NCI-H2196 treated with DMSO at 0.1 percent for 48 hours (cell line): Measurements from ENCODE around the gene LEMD3.

Source experiments
- DNase-seq: peaks from one replicate; lab custom pipeline; 2025; ENCODE audit not compliant: unreplicated experiment; lab: John Stamatoyannopoulos, UW

Gene LEMD3

GRCh38 chr12:65204886-65205525 lies 35.6 kb downstream of the LEMD3 start:
- no peak for DNase-seq

- DNase-seq, result no peak
These were observed 36.5 kb downstream of the LEMD3 start for GRCh38 chr12:65205886-65206285.

- no peak for DNase-seq
These were observed 38.7 kb downstream of the LEMD3 start for GRCh38 chr12:65208125-65208524.

GRCh38 chr12:65208964-65209654 lies 39.7 kb downstream of the LEMD3 start:
- DNase-seq, result no peak

GRCh38 chr12:65209655-65210043 lies 40.3 kb downstream of the LEMD3 start:
- no peak for DNase-seq

GRCh38 chr12:65217086-65217485 lies 47.7 kb downstream of the LEMD3 start:
- DNase-seq, result no peak

- DNase-seq, result no peak
These were observed 51.4 kb downstream of the LEMD3 start for GRCh38 chr12:65220761-65221160.

- DNase-seq, result no peak
These were observed 60.1 kb downstream of the LEMD3 start for GRCh38 chr12:65229441-65229840.

- no peak for DNase-seq
These were observed 63.2 kb downstream of the LEMD3 start for GRCh38 chr12:65232476-65233077.

GRCh38 chr12:65237153-65237552 lies 67.8 kb downstream of the LEMD3 start:
- DNase-seq, result no peak

GRCh38 chr12:65238609-65239008 lies 69.2 kb downstream of the LEMD3 start:
- no peak for DNase-seq

GRCh38 chr12:65248656-65249633 lies 79.6 kb downstream of the LEMD3 start:
- DNase-seq, result no peak

GRCh38 chr12:65252515-65252914 lies 83.1 kb downstream of the LEMD3 start:
- no peak for DNase-seq

- DNase-seq, result no peak
These were observed 88.6 kb downstream of the LEMD3 start for GRCh38 chr12:65257986-65258385.

GRCh38 chr12:65259501-65259900 lies 90.1 kb downstream of the LEMD3 start:
- no peak for DNase-seq

GRCh38 chr12:65263777-65264176 lies 94.4 kb downstream of the LEMD3 start:
- no peak for DNase-seq

- no peak for DNase-seq
These were observed 97.0 kb downstream of the LEMD3 start for GRCh38 chr12:65266408-65266807.

- no peak for DNase-seq
These were observed 100.2 kb downstream of the LEMD3 start for GRCh38 chr12:65269603-65270002.

GRCh38 chr12:65274602-65275272 lies 105.4 kb downstream of the LEMD3 start:
- DNase-seq, result no peak

GRCh38 chr12:65275627-65276026 lies 106.2 kb downstream of the LEMD3 start:
- DNase-seq, result no peak
